HEK293 (cell line): ENCODE results near the gene PCLO.

Source experiments
- CTCF ChIA-PET: fragments of 350-600 bp; formaldehyde crosslinking; extraction: SDS; loops from one replicate; lab custom pipeline; 2021; ENCODE audit warnings: antibody characterized with exemption; lab: Yijun Ruan, JAX
- POLR2A ChIA-PET: fragments of 300-600 bp; formaldehyde crosslinking; extraction: SDS; loops from one replicate; lab custom pipeline; 2020; ENCODE audit warnings: antibody characterized with exemption, inconsistent platforms; lab: Yijun Ruan, JAX
- H3K27ac ChIP-seq: fragments of 200-500 bp; sonication (Bioruptor generic); 2 replicates; pipeline ENCODE4 v1.5.1; 2014; ENCODE audit warnings: low read depth, low read length, control low read depth, inconsistent platforms; ENCODE audit errors: extremely low read depth
- H3K36me3 ChIP-seq, 2 experiments: fragments of 200-500 bp in 1 of 2; sonication (Bioruptor generic) in 1 of 2; 1 replicate in 1 of 2; 2 replicates in 1 of 2; pipeline ENCODE4 v1.5.1; 2014 to 2017; ENCODE audit warnings: inconsistent platforms in 2 of 2, low read length in 2 of 2; ENCODE audit not compliant: control insufficient read depth in 2 of 2, insufficient read depth in 1 of 2
- H3K4me1 ChIP-seq: fragments of 200-500 bp; sonication (Bioruptor generic); 2 replicates; pipeline ENCODE4 v1.5.1; 2014; ENCODE audit warnings: mild to moderate bottlenecking, low read length, inconsistent platforms; ENCODE audit not compliant: control insufficient read depth, insufficient read depth
- H3K4me3 ChIP-seq: 2 replicates; pipeline ENCODE4 v1.5.1; 2011; ENCODE audit warnings: low read depth, mild to moderate bottlenecking, control low read depth, low read length, moderate library complexity
- H3K9me3 ChIP-seq: fragments of 200-500 bp; sonication (Bioruptor generic); 2 replicates; pipeline ENCODE4 v1.5.1; 2014; ENCODE audit warnings: low read depth, low read length, inconsistent platforms; ENCODE audit not compliant: control insufficient read depth, insufficient read depth
- KLF8 ChIP-seq: fragments of 450-650 bp; formaldehyde crosslinking; IDR thresholded peaks from 2 replicates; pipeline ENCODE4 v1.5.1; 2016; ENCODE audit warnings: missing biosample characterization, missing genetic modification characterization
- OVOL3 ChIP-seq: fragments of 450-650 bp; formaldehyde crosslinking; IDR thresholded peaks from 2 replicates; pipeline ENCODE4 v1.5.1; 2016; ENCODE audit warnings: missing biosample characterization, missing genetic modification characterization
- SCRT2 ChIP-seq: fragments of 450-650 bp; formaldehyde crosslinking; IDR thresholded peaks from 2 replicates; pipeline ENCODE4 v1.5.1; 2016; ENCODE audit warnings: missing biosample characterization, missing genetic modification characterization
- ZFHX2 ChIP-seq: fragments of 450-650 bp; formaldehyde crosslinking; conservative IDR thresholded peaks from 2 replicates; pipeline ENCODE4 v1.5.1; 2016; ENCODE audit warnings: missing biosample characterization, missing genetic modification characterization
- ZNF10 ChIP-seq: fragments of 450-650 bp; formaldehyde crosslinking; IDR thresholded peaks from 2 replicates; pipeline ENCODE4 v1.5.1; 2017; ENCODE audit warnings: missing biosample characterization, missing genetic modification characterization
- ZNF146 ChIP-seq: fragments of 450-650 bp; formaldehyde crosslinking; IDR thresholded peaks from 2 replicates; pipeline ENCODE4 v1.5.1; 2016; ENCODE audit warnings: missing biosample characterization, missing genetic modification characterization
- ZNF248 ChIP-seq: fragments of 450-650 bp; formaldehyde crosslinking; IDR thresholded peaks from 2 replicates; pipeline ENCODE4 v1.5.1; 2017; ENCODE audit warnings: missing biosample characterization, missing genetic modification characterization
- ZNF354C ChIP-seq: fragments of 450-650 bp; formaldehyde crosslinking; IDR thresholded peaks from 2 replicates; pipeline ENCODE4 v1.5.1; 2016; ENCODE audit warnings: missing biosample characterization, missing genetic modification characterization, low read depth, borderline replicate concordance
- ZNF426 ChIP-seq: fragments of 450-650 bp; formaldehyde crosslinking; IDR thresholded peaks from 2 replicates; pipeline ENCODE4 v1.5.1; 2017; ENCODE audit warnings: missing biosample characterization, missing genetic modification characterization, mild to moderate bottlenecking, inconsistent platforms, moderate library complexity
- ZNF626 ChIP-seq: fragments of 450-650 bp; sonication (Bioruptor Pico); formaldehyde crosslinking; IDR thresholded peaks from 2 replicates; pipeline ENCODE4 v1.5.1; 2018; ENCODE audit warnings: missing biosample characterization, missing genetic modification characterization, inconsistent platforms
- ZNF664 ChIP-seq: fragments of 450-650 bp; formaldehyde crosslinking; IDR thresholded peaks from 2 replicates; pipeline ENCODE4 v1.5.1; 2016; ENCODE audit warnings: missing biosample characterization, missing genetic modification characterization
- ZNF791 ChIP-seq: fragments of 450-650 bp; formaldehyde crosslinking; IDR thresholded peaks from 2 replicates; pipeline ENCODE4 v1.5.1; 2016; ENCODE audit warnings: missing biosample characterization, missing genetic modification characterization
- ZXDB ChIP-seq: fragments of 450-650 bp; formaldehyde crosslinking; IDR thresholded peaks from 2 replicates; pipeline ENCODE4 v1.5.1; 2016; ENCODE audit warnings: missing biosample characterization, missing genetic modification characterization
- TF ChIP-seq, protein P1 (sequence below): fragments of 450-650 bp; formaldehyde crosslinking; IDR thresholded peaks from 2 replicates; pipeline ENCODE4 v1.5.1; 2016; ENCODE audit warnings: missing biosample characterization, missing genetic modification characterization
- TF ChIP-seq, protein P2 (sequence below): fragments of 450-650 bp; formaldehyde crosslinking; IDR thresholded peaks from 2 replicates; pipeline ENCODE4 v1.5.1; 2016; ENCODE audit warnings: missing biosample characterization, missing genetic modification characterization, borderline replicate concordance
- TF ChIP-seq, protein P3 (sequence below): fragments of 450-650 bp; formaldehyde crosslinking; IDR thresholded peaks from 2 replicates; pipeline ENCODE4 v1.5.1; 2016; ENCODE audit warnings: missing biosample characterization, missing genetic modification characterization, low read depth
- TF ChIP-seq, protein P4 (sequence below): fragments of 450-650 bp; formaldehyde crosslinking; optimal IDR thresholded peaks from 2 replicates; pipeline ENCODE3; 2016; ENCODE audit warnings: missing biosample characterization, mild to moderate bottlenecking, missing genetic modification characterization
- TF ChIP-seq, protein P5 (sequence below): fragments of 450-650 bp; formaldehyde crosslinking; conservative IDR thresholded peaks from 2 replicates; pipeline ENCODE4 v1.5.1; 2016; ENCODE audit warnings: low read depth, missing biosample characterization, missing genetic modification characterization
- TF ChIP-seq, protein P6 (sequence below): fragments of 450-650 bp; formaldehyde crosslinking; IDR thresholded peaks from 2 replicates; pipeline ENCODE4 v1.5.1; 2017; ENCODE audit warnings: missing biosample characterization, missing genetic modification characterization
- TF ChIP-seq, protein P7 (sequence below): fragments of 450-650 bp; formaldehyde crosslinking; IDR thresholded peaks from 2 replicates; pipeline ENCODE4 v1.5.1; 2016; ENCODE audit warnings: missing biosample characterization, missing genetic modification characterization

PCLO gene

DNA sequence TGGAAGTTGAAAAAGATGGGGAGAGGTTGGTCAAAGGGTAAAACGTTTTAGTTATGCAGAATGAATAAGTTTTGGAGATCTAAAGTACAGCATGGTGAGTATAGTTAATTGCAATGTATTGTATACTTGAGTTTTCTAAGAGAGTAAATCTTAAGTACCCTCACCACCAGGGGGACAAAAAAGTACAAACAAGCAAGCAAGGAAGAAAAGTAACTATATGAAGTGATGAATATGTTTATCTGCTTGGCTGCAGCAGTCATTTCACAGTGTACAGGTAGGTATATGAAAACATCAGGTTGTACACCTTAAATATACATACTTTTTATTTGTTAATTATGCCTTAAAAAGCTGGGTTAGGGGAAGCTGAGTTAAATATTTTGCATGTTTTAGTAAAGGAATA lies 157.3 kb downstream of the PCLO start:
- POLR2A ChIA-PET = no interaction called here
- TF ChIP-seq, protein P1, sequence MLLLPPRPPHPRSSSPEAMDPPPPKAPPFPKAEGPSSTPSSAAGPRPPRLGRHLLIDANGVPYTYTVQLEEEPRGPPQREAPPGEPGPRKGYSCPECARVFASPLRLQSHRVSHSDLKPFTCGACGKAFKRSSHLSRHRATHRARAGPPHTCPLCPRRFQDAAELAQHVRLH (tag by site-specific recombination) = no peak
- TF ChIP-seq OVOL3 (tag by site-specific recombination) (no peak), SCRT2 (tag by site-specific recombination) (no peak), ZXDB (no peak), ZNF146 (tag by site-specific recombination) (no peak), ZFHX2 (tag by site-specific recombination) (no peak), ZNF248 (no peak), ZNF791 (tag by site-specific recombination) (no peak), ZNF354C (tag by site-specific recombination) (no peak), ZNF10 (no peak), ZNF426 (tag by site-specific recombination) (no peak), ZNF664 (tag by site-specific recombination) (no peak), ZNF626 (tag by site-specific recombination) (no peak), KLF8 (tag by site-specific recombination) (no peak)
- TF ChIP-seq, protein P2, sequence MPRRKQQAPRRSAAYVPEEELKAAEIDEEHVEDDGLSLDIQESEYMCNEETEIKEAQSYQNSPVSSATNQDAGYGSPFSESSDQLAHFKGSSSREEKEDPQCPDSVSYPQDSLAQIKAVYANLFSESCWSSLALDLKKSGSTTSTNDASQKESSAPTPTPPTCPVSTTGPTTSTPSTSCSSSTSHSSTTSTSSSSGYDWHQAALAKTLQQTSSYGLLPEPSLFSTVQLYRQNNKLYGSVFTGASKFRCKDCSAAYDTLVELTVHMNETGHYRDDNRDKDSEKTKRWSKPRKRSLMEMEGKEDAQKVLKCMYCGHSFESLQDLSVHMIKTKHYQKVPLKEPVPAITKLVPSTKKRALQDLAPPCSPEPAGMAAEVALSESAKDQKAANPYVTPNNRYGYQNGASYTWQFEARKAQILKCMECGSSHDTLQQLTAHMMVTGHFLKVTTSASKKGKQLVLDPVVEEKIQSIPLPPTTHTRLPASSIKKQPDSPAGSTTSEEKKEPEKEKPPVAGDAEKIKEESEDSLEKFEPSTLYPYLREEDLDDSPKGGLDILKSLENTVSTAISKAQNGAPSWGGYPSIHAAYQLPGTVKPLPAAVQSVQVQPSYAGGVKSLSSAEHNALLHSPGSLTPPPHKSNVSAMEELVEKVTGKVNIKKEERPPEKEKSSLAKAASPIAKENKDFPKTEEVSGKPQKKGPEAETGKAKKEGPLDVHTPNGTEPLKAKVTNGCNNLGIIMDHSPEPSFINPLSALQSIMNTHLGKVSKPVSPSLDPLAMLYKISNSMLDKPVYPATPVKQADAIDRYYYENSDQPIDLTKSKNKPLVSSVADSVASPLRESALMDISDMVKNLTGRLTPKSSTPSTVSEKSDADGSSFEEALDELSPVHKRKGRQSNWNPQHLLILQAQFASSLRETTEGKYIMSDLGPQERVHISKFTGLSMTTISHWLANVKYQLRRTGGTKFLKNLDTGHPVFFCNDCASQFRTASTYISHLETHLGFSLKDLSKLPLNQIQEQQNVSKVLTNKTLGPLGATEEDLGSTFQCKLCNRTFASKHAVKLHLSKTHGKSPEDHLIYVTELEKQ (tag by site-specific recombination) = no peak
- TF ChIP-seq, protein P3, sequence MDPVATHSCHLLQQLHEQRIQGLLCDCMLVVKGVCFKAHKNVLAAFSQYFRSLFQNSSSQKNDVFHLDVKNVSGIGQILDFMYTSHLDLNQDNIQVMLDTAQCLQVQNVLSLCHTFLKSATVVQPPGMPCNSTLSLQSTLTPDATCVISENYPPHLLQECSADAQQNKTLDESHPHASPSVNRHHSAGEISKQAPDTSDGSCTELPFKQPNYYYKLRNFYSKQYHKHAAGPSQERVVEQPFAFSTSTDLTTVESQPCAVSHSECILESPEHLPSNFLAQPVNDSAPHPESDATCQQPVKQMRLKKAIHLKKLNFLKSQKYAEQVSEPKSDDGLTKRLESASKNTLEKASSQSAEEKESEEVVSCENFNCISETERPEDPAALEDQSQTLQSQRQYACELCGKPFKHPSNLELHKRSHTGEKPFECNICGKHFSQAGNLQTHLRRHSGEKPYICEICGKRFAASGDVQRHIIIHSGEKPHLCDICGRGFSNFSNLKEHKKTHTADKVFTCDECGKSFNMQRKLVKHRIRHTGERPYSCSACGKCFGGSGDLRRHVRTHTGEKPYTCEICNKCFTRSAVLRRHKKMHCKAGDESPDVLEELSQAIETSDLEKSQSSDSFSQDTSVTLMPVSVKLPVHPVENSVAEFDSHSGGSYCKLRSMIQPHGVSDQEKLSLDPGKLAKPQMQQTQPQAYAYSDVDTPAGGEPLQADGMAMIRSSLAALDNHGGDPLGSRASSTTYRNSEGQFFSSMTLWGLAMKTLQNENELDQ (tag by site-specific recombination) = no peak
- TF ChIP-seq, protein P4, sequence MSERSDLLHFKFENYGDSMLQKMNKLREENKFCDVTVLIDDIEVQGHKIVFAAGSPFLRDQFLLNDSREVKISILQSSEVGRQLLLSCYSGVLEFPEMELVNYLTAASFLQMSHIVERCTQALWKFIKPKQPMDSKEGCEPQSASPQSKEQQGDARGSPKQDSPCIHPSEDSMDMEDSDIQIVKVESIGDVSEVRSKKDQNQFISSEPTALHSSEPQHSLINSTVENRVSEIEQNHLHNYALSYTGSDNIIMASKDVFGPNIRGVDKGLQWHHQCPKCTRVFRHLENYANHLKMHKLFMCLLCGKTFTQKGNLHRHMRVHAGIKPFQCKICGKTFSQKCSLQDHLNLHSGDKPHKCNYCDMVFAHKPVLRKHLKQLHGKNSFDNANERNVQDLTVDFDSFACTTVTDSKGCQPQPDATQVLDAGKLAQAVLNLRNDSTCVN (tag by site-specific recombination) = no peak
- TF ChIP-seq, protein P5, sequence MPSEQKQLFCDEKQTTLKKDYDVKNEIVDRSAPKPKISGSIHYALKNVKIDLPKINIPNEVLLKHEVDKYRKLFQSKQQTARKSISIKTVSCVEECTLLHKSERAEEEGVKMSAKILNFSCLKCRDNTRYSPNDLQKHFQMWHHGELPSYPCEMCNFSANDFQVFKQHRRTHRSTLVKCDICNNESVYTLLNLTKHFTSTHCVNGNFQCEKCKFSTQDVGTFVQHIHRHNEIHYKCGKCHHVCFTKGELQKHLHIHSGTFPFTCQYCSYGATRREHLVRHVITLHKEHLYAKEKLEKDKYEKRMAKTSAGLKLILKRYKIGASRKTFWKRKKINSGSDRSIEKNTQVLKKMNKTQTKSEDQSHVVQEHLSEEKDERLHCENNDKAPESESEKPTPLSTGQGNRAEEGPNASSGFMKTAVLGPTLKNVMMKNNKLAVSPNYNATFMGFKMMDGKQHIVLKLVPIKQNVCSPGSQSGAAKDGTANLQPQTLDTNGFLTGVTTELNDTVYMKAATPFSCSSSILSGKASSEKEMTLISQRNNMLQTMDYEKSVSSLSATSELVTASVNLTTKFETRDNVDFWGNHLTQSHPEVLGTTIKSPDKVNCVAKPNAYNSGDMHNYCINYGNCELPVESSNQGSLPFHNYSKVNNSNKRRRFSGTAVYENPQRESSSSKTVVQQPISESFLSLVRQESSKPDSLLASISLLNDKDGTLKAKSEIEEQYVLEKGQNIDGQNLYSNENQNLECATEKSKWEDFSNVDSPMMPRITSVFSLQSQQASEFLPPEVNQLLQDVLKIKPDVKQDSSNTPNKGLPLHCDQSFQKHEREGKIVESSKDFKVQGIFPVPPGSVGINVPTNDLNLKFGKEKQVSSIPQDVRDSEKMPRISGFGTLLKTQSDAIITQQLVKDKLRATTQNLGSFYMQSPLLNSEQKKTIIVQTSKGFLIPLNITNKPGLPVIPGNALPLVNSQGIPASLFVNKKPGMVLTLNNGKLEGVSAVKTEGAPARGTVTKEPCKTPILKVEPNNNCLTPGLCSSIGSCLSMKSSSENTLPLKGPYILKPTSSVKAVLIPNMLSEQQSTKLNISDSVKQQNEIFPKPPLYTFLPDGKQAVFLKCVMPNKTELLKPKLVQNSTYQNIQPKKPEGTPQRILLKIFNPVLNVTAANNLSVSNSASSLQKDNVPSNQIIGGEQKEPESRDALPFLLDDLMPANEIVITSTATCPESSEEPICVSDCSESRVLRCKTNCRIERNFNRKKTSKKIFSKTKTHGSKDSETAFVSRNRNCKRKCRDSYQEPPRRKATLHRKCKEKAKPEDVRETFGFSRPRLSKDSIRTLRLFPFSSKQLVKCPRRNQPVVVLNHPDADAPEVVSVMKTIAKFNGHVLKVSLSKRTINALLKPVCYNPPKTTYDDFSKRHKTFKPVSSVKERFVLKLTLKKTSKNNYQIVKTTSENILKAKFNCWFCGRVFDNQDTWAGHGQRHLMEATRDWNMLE (tag by site-specific recombination) = no peak
- TF ChIP-seq, protein P6, sequence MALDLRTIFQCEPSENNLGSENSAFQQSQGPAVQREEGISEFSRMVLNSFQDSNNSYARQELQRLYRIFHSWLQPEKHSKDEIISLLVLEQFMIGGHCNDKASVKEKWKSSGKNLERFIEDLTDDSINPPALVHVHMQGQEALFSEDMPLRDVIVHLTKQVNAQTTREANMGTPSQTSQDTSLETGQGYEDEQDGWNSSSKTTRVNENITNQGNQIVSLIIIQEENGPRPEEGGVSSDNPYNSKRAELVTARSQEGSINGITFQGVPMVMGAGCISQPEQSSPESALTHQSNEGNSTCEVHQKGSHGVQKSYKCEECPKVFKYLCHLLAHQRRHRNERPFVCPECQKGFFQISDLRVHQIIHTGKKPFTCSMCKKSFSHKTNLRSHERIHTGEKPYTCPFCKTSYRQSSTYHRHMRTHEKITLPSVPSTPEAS = no peak
- TF ChIP-seq, protein P7, sequence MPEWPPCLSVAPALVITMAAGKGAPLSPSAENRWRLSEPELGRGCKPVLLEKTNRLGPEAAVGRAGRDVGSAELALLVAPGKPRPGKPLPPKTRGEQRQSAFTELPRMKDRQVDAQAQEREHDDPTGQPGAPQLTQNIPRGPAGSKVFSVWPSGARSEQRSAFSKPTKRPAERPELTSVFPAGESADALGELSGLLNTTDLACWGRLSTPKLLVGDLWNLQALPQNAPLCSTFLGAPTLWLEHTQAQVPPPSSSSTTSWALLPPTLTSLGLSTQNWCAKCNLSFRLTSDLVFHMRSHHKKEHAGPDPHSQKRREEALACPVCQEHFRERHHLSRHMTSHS = no peak
- TF ChIP-seq, all 188 proteins: peak for 0
- CTCF ChIA-PET = interaction anchor here (1.0 to 1.1 kb wide), 3 partner anchors 9 to 18 kb away, joined by 3 to 8 read pairs (median 7); no protein-coding TSS in a partner anchor

More for the DNA sequence above, 157.3 kb downstream of the PCLO start:
- Histone ChIP-seq H3K36me3 (no peaks in the 10 kb centered on the region), H3K4me1 (no peaks in the 10 kb centered on the region; the same call in 1 of the 2 replicates), H3K27ac (no peak overlapping the region), H3K4me3 (no peak overlapping the region), H3K9me3 (no peaks in the 10 kb centered on the region)
